ENCODE data around the gene CELF4.
"Not testable (repeated sequence)": the region's sequence is repeated elsewhere in the genome, so short reads cannot be mapped to it uniquely, and the experiment has no call there.

CELF4 gene

DNA sequence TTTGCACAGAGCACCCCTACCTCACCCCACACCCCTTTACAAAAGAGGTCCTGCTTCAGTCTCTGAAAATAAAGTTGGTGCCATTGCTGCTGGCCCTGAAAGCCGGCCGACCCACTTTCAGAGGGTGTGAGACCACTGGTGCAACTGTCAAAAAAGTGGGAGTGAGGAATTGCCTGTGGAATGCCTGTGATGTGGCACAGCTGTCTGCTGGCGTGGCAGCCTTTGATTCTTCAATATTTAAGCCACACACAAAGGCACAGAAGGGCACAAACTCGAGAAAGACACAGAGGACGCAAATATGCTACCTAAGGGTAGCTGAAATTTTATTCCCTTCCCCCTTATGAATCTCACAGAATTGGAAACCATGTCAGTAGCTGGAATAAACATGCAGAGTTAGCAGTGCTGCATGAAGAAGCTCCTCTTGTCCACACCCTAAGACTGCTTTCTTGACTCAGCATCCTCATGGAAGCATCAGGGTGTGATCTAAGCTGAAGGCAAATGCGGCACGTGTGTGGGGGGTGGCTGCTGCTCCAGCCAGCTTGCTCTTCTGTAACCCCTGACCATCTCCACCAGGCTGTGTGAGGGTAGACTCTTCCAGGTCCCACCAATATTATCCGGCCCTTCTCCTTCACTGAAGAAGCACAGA lies 92.3 kb downstream of the CELF4 start:
- DNase-seq (ENCODE audit: extremely low read depth in 1 of 2, low read depth in 1 of 2): no peak

GRCh38 chr18:37471637-37472036 lies 94.0 kb downstream of the CELF4 start:
- DNase-seq (ENCODE audit: extremely low read depth in 1 of 2, low read depth in 1 of 2): no peak

DNA sequence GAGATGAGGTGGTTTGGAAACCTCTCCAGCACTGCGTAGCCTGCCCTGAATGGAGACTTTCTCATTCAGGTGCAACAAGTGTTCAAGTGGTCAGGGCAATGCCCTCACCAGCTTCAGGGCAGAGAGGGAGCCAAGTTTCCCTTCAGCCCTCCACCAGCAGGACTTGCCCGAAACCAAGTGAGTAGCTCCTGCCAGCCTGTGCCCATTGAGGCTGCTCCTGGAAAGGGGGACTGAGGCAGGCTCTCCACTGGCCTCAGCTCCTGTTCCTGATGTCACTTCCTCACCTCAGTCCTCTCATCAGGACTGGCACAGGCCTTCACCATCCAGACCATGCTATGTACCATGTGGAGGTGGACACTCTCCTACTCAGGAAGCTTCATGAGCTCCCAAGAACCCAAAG lies 94.6 kb downstream of the CELF4 start:
- DNase-seq (ENCODE audit: extremely low read depth in 1 of 2, low read depth in 1 of 2): no peak

GRCh38 chr18:37467002-37467662 lies 98.5 kb downstream of the CELF4 start:
- no peak for DNase-seq (ENCODE audit: extremely low read depth in 1 of 2, low read depth in 1 of 2)

GRCh38 chr18:37465958-37466357 lies 99.6 kb downstream of the CELF4 start:
- no peak for DNase-seq (ENCODE audit: extremely low read depth in 1 of 2, low read depth in 1 of 2)

DNA sequence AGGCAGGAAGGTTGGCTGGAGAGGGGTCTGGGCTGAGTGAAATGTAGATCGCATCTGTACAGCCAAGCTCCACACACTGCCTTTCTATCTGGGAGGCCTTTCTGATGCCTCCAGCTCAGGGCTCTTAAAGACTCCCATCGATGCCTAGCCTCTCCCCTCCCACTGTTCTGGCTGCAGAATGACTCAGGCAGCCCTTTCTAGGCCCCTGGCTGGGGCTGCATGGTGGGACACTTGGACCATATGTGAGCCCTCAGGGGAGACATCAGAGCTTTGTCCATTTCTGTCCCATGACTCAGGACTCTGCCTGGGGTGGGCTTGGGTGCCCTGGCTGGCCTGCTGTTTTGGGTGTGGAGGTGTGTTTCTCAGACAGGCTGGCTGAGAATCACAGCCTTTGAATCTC lies 101.3 kb downstream of the CELF4 start:
- no peak for DNase-seq (ENCODE audit: extremely low read depth in 1 of 2, low read depth in 1 of 2)

- DNase-seq (ENCODE audit: extremely low read depth in 1 of 2, low read depth in 1 of 2): not testable (repeated sequence)
Observed at GRCh38 chr18:37461329-37461728, 104.3 kb downstream of the CELF4 start.

DNA sequence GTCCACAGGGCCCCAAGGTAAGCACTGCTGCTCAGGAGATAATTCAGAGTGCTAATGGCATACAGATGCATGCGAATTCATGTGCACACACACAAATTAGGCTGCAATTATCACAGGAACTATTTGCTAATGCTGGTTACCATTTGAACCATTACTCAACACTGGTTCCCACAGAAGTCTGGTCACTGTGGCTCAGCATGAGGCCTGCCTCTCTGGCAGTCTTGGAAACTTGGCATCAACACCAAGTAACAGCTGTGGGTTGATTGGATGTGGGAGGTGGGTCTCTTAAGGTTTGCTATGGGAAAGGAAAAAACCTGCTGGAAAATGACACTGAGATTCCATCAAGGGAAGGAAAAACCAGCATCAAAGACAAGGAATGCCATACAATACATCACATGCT lies 105.0 kb downstream of the CELF4 start:
- DNase-seq (ENCODE audit: extremely low read depth in 1 of 2, low read depth in 1 of 2): no peak

- DNase-seq (ENCODE audit: extremely low read depth in 1 of 2, low read depth in 1 of 2): no peak
Observed at GRCh38 chr18:37458697-37459096, 106.9 kb downstream of the CELF4 start.

DNA sequence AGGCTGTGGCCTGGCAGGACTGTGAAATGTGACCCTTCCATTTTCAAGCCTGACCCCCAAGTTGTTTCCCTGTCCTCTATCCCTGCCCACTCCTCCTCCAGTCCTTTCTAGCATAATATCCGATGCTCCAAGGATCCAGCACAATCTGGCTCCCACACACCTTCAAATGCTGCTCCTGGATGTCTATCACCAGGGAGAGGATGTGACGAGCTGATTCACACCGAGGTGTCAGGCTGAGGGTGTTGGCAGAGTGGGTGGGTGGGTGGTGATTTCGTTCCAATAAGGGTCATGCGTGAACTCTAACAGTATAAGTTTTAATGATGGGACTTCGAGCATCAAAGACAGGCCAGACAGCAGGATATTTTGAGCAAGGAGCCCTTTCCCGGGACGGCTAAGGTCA lies 107.8 kb downstream of the CELF4 start:
- no peak for DNase-seq (ENCODE audit: extremely low read depth in 1 of 2, low read depth in 1 of 2)

DNA sequence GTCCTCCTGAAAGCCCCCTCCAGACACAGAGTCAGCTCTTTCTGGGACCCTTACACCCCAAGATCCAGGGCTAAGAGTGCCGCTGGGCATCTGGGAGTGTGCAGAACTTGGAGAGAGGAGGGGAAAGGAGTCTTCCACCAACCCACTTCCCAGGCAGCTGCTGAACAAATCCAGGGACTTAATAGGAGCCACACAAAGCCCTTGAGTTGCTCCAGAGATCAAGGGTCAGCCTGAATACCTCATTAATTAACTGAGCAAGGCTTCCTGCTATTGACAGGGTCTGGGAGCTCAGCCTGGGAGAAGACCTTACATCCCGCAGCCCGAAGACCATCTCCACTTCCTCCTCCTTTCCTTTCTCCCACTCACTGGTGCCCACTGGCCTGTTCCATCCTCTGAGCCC lies 108.3 kb downstream of the CELF4 start:
- DNase-seq (ENCODE audit: extremely low read depth in 1 of 2, low read depth in 1 of 2): no peak

DNA sequence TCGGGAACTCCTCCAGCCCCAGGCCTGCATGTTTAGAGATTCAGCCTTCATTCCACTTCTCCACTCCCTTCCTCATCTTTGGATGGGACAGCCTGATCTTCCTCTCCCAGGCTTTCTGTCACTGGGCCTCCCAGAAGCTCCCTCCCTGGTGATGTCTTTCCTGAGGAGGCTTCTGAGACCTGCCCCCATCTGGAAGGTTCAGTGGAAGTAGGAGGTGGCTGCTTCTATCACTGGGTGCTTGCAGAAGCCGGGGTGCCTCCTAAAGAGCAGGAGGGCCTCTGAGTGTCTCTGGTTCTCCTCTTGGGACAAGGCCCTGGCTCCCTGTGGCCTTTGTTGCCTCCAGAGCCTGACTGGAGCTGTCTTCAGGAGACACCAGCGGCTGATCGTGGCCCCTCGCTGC lies 108.7 kb downstream of the CELF4 start:
- DNase-seq (ENCODE audit: extremely low read depth in 1 of 2, low read depth in 1 of 2): no peak

DNA sequence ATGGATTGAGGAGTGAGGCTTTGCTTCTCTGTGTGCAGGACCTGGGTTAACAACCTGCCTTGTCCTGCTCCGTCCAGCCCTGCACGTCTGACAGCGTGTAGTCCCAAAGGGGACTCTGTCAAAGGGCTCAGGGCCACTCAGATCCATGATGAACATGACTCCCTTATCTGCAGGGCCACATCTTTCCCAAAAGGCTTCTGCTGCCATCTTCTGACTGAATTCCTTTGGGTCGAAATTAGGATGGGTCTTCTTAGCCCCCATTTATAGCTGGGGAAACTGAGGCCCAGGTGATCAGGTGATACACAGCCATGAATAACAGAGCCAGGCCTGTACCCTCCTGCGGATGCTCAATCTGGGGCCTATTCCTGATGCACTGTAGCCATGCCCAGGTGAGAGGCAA lies 109.2 kb downstream of the CELF4 start:
- no peak for DNase-seq (ENCODE audit: extremely low read depth in 1 of 2, low read depth in 1 of 2)

DNA sequence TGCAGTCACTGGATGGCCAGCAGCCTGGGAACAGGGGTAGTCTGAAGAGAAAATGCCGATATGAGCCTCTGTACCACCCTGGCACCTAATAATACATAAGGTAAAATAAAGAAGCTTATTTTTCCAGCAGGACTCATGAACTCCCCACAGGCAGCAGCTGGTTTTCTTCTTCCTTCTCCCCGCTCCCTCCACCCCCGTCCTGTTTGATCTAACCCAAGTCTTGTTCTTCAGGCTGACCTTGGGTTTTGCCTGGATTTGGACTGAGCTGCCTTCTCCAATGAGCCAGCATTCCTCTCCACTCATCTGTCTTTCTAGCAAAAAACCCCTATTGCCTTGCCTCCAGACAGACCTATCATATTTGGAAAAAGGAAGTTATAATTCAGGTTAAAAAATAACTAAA lies 111.8 kb downstream of the CELF4 start:
- no peak for DNase-seq (ENCODE audit: extremely low read depth in 1 of 2, low read depth in 1 of 2)

DNA sequence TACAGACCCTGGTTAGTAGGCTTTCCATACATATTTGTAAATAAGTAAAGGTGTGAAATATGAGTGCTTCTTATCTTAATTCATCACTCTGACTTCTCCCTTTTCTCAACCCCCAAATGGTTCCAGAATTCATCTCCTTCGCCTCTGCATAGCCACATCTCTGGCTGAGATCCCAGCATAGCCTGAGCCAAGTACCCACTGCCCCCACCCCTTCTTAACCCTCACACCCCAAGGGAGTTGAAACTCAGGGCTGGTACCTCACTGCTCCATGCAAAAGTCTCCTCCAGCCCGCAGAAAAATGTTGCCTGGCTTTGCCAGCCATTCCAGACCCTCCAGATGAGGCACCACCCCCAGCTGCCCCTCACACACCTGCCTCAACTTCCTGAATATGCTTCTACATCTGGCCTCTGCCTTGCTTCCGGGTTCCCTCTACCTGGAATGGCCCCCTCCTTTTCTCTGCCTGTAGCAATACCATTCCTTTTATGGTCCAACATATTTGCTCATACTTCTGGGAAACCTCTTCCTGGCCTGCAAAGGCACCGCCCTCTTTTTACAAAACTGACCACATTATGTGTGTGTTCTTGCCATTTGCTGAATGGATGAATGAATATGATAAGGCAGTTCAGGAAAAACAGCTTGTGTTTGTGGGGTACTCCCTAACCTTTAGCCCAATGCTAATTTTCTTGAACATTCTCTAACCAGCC lies 112.8 kb downstream of the CELF4 start:
- no peak for DNase-seq (ENCODE audit: extremely low read depth in 1 of 2, low read depth in 1 of 2)

DNA sequence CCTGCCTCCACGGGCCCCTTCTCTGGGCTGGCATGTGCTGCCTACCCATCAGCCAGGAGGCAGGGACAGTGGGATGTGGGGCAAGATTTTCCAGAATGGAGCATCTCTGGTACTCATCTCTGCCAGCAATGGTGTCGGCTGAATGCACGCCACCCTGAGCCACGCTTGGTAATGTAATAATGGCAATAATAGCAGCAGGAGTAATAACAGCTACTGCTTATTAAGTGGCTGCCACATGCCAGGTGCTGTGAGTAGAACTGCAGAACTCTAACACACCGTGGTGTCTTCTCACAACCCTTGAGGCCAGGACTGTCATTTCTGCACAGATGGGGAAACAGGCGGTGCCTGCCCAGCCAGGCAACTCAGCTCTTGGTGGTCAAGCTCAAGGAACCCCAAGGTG lies 113.6 kb downstream of the CELF4 start:
- no peak for DNase-seq (ENCODE audit: extremely low read depth in 1 of 2, low read depth in 1 of 2)

- no peak for DNase-seq (ENCODE audit: extremely low read depth in 1 of 2, low read depth in 1 of 2)
Observed at GRCh38 chr18:37451239-37451825, 114.3 kb downstream of the CELF4 start.

GRCh38 chr18:37450434-37451132 lies 115.0 kb downstream of the CELF4 start:
- no peak for DNase-seq (ENCODE audit: extremely low read depth in 1 of 2, low read depth in 1 of 2)

GRCh38 chr18:37449618-37450017 lies 116.0 kb downstream of the CELF4 start:
- DNase-seq (ENCODE audit: extremely low read depth in 1 of 2, low read depth in 1 of 2): no peak

DNA sequence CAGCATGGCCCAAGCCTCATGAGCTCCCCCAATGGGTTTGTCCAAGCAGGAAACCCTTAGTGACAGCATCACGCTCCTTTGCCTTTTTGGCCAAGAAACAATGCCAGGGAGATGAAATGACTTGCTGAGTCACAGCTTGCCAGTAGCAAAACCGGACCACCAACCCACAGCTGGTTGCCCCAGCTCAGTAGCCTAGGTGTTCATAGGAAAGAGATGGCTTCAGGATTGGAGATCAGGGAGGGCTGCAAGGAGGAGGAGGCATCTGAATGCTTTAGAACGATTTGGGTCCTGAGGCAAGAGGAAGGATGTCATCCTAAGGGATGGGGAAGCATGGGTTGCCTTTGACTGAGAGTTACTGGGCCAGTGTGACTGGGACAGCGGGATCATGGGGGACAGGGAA lies 116.7 kb downstream of the CELF4 start:
- no peak for DNase-seq (ENCODE audit: extremely low read depth in 1 of 2, low read depth in 1 of 2)
